SJCRH30 (cell line): ENCODE data around the gene CETN1. TPM values are rescaled to one million over a fixed set of nuclear protein-coding genes. Genes with fewer than 3 reads are reported as not detected.

Experiments
- DNase-seq, 2 experiments: peaks; one replicate each; pipeline ENCODE4 v3.0.0-alpha.2; 2015 to 2020
- H3K27ac ChIP-seq: fragments of 250-450 bp; sonication (Bioruptor Pico); 2 replicates; pipeline ENCODE4 v1.5.1; 2020; ENCODE audit warnings: mild to moderate bottlenecking, moderate library complexity
- H3K27me3 ChIP-seq: fragments of 250-450 bp; sonication (Bioruptor Pico); 2 replicates; pipeline ENCODE4 v1.5.1; 2020; ENCODE audit warnings: mild to moderate bottlenecking, moderate library complexity
- H3K36me3 ChIP-seq: fragments of 250-450 bp; sonication (Bioruptor Pico); 2 replicates; pipeline ENCODE4 v1.5.1; 2020; ENCODE audit warnings: mild to moderate bottlenecking, moderate library complexity
- H3K4me1 ChIP-seq: fragments of 250-450 bp; sonication (Bioruptor Pico); 2 replicates; pipeline ENCODE4 v1.5.1; 2020; ENCODE audit warnings: mild to moderate bottlenecking, moderate library complexity
- H3K4me3 ChIP-seq: fragments of 250-450 bp; sonication (Bioruptor Pico); 2 replicates; pipeline ENCODE4 v1.5.1; 2020; ENCODE audit warnings: mild to moderate bottlenecking, moderate library complexity
- H3K9me3 ChIP-seq: fragments of 250-450 bp; sonication (Bioruptor Pico); replicated peaks from 2 replicates; pipeline ENCODE4 v1.5.1; 2020; ENCODE audit warnings: mild to moderate bottlenecking, moderate library complexity
- total RNA-seq: library from RNA; depleted of rRNA; stranded (reverse); fragments of >200 nt; shearing (Covaris generic); gene quantifications from 2 replicates; pipeline ENCODE4 v1.2.3, GENCODE V29; 2014

The CETN1 gene
- total RNA-seq, 1 experiment from 2014 or later, result not detected

DNA sequence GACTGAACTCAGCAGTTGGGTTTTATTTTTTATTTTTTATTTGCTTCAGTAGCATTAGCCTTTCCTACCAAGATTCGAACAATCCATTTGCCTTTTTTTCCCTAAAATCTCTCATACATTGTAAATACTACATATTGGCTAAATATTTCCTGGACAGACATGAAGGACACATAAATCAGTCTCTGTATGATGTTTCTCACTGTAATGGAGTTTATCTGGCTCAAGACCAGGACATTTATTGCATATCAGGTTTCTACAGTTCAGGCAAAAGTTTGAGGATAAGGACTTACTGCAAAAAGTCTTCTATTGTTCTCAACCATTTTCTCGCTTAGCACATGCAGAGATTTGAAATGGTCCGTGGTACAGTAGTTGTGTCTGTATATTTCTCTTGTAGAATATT is 19.9 kb downstream of the CETN1 start:
- Histone ChIP-seq H3K9me3 (no peaks in the 10 kb centered on the region), H3K27me3 (no peaks in the 10 kb centered on the region), H3K36me3 (no peaks in the 10 kb centered on the region), H3K27ac (no peak overlapping the region), H3K4me3 (no peak overlapping the region), H3K4me1 (no peaks in the 10 kb centered on the region)
- DNase-seq, result peak in 1 of 2 experiments; percentile 19

DNA sequence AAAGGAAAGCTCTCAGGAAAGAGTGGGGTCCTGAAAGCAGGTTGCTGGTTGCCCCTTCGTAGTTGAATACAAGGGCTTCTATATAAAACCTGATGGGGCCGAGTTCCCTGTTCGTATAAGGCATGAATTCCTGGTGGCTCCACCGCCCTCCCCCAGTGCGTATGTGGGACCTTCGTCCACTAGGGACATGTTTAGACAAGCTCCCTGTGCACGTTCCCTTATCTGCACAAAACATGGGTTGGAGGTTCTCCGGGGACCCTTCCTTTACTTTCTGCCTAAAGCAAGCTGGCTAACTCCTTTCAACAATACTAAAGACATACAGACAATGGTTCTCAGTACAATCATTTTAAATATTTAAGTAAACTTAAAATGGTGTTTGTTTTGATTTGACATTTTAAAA is 24.6 kb downstream of the CETN1 start:
- Histone ChIP-seq H3K9me3 (no peaks in the 10 kb centered on the region), H3K4me3 (no peak overlapping the region), H3K27ac (no peak overlapping the region), H3K4me1 (no peaks in the 10 kb centered on the region), H3K36me3 (no peaks in the 10 kb centered on the region), H3K27me3 (no peaks in the 10 kb centered on the region)
- DNase-seq, result no peak

DNA sequence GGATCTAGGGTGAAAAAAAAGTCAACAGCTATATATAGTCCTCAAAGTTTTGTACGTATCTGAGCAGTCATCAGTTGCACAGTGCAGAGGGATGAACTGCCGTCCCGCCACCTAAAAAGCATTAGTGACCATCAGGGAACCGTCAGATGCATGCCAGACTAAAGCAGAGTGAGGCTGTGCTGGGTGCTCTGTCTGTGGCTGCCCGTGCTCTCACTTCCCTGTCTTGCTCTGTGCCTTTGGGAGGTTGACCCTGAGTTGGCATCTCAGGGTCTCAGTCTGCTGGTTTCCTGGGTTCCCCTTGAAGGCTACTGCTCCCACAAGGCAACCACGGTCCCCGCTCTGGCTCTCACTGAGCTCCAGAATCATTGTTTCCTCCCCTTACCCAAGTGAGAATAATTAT is 27.8 kb downstream of the CETN1 start:
- no peaks in the 10 kb centered on the region for H3K9me3 ChIP-seq
- no peak overlapping the region for H3K27ac ChIP-seq
- no peaks in the 10 kb centered on the region for H3K4me1 ChIP-seq
- H3K4me3 ChIP-seq, result no peak overlapping the region
- DNase-seq, result no peak
- H3K36me3 ChIP-seq, result no peaks in the 10 kb centered on the region
- no peaks in the 10 kb centered on the region for H3K27me3 ChIP-seq

DNA sequence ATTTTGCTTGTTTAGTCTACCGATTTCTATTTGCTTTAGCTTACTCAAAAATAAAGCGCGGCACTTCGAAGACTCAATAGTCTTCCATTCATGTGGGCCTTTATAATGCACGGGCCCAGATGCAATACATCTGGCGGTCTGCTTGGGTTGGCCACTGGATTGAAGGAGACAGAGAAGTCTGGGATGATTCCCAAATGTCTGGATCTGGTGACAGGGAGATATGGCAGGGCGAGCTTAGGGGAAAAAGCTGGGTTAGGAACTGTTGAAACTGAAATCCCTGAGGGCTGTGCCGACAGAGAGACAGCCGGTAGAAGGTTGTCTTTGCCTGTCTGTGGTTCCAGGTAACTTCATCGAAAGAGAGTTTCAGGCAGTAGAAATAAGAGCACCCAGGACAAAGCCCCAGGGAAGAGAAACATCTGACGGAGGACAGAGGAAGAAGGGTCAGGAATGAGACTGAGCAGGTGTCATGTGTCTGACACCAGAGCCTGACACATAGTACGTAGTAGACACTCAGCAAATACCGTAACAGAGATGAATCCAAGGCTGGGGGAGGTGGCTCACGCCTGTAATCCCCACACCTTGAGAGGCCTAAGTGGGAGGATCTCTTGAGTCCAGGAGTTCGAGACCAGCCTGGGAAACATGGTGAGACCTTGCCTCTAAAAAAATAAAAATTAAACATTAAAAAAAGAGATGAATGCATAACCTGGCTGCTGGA is 30.2 kb downstream of the CETN1 start:
- no peaks in the 10 kb centered on the region for H3K9me3 ChIP-seq
- H3K36me3 ChIP-seq, result no peaks in the 10 kb centered on the region
- no peak overlapping the region for H3K27ac ChIP-seq
- H3K27me3 ChIP-seq, result no peaks in the 10 kb centered on the region
- no peak overlapping the region for H3K4me3 ChIP-seq
- no peaks in the 10 kb centered on the region for H3K4me1 ChIP-seq
- DNase-seq, result no peak

DNA sequence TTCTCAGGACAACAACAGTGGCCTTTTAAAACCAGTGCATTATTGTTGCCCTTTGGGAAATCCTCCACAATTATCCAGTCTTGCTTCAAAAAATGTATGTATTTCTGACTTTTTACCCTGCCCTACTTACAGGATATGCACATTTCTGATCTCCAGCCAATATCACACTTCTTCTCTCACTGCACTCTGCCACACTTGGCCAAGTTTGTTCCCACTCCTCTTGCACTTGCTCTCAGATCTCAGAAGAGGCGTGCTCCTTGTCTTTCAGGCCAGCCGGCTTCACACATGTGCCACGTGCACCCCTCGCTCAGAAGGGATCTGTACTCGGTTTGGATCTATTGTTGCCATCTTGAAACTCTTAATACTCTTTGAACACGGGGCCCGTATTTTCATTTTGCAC is 32.0 kb downstream of the CETN1 start:
- no peaks in the 10 kb centered on the region for H3K4me1 ChIP-seq
- no peak overlapping the region for H3K27ac ChIP-seq

DNA sequence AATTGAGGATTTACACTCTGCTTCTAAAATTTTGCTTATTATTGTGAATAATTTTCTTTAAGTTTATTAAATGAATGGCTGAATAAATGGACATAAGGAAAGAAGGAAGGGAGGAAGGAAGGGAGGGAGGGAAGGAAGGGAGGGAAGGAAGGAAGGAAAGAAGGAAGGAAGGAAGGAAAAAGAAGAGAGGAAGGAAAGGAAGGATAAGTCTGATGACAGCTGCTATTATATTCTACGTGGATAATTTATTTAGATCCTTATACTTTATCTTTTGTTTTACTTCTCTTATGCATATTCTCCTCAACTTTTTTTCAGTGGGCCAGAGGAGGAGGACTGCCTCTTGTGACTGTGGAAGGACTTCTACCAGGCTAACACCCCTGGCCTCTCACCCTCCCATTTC is 34.0 kb downstream of the CETN1 start:
- H3K36me3 ChIP-seq, result no peaks in the 10 kb centered on the region
- no peaks in the 10 kb centered on the region for H3K4me1 ChIP-seq
- no peaks in the 10 kb centered on the region for H3K27me3 ChIP-seq
- no peaks in the 10 kb centered on the region for H3K9me3 ChIP-seq
- H3K27ac ChIP-seq, result no peak overlapping the region
- DNase-seq, result no peak
- no peak overlapping the region for H3K4me3 ChIP-seq

More for the DNA sequence above, 32.0 kb downstream of the CETN1 start:
- Histone ChIP-seq H3K36me3 (no peaks in the 10 kb centered on the region), H3K4me3 (no peak overlapping the region), H3K27me3 (no peaks in the 10 kb centered on the region), H3K9me3 (no peaks in the 10 kb centered on the region)
- no peak for DNase-seq

DNA sequence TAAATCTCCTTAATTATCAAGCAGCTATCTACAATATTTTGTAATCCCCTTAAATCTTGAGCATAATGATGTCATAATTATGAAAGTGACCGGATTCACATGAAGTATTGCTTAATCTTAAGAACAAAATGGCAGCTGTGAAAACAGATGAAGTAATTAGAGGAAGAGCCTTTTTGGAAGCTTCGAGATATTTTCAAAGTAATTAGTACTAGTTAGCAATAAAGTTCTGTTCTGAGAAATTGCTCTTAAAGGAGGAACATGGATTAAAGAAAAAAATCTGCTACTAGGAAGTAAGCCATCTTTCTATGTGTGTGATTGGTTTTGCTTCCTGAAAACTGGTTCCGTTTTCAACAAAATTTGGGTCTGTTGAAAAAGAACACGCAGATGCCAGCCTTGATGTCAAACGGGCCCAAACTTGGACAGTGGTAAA is 34.9 kb downstream of the CETN1 start:
- H3K27me3 ChIP-seq, result no peaks in the 10 kb centered on the region
- H3K4me3 ChIP-seq, result no peak overlapping the region
- no peak for DNase-seq

DNA sequence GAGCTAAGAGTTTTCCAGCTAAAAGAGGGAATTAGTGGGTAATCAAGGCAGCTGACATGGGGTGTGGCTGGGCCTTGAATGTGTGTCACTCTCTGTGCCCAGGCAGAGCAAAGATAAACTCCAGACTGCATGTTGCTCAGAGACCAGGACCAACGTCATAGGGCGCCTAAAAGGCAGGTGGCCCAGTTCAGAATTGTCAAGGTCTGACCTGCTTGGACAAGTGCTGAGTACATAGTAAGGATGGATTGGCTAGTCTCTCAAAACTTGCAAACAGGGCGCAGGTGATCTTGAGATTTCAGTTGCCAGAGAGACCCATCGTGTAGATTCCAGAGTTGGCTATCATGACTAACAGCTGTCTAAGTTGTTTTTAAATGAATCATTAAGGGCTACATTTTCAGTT is 35.6 kb downstream of the CETN1 start:
- Histone ChIP-seq H3K27ac (no peak overlapping the region), H3K9me3 (no peaks in the 10 kb centered on the region), H3K4me3 (no peak overlapping the region), H3K27me3 (no peaks in the 10 kb centered on the region), H3K4me1 (no peaks in the 10 kb centered on the region), H3K36me3 (no peaks in the 10 kb centered on the region)
- DNase-seq, result no peak

More for the DNA sequence above, 34.9 kb downstream of the CETN1 start:
- Histone ChIP-seq H3K27ac (no peak overlapping the region), H3K36me3 (no peaks in the 10 kb centered on the region), H3K4me1 (no peaks in the 10 kb centered on the region), H3K9me3 (no peaks in the 10 kb centered on the region)

DNA sequence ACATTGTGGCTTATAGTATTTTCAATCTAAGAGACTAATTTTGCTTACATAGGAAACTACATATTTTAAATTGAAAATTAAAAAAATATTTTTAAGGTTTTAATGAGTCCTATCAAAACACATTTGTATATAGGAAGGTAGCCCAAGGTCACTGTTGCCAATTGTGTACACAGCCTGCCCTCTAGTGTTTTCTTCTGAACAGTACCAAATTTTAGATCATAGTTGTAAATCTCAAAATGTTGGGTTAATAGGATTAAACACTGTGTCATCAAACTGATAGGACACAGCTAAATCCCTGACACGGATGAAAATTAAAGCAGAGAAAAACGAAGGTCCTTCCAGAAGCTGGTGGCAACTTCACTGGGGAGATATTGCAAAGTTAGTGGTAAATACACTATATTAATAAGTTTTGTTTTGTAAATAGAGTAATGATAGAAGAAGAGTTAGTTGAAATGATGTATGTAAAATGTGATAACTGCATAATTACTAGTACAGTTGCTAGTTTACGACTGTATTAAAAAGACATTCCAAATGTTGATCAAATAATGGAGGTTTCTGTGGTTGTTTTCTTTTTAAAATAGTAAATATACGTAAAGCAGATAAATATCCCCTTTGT is 36.3 kb downstream of the CETN1 start:
- H3K4me1 ChIP-seq, result no peaks in the 10 kb centered on the region
- no peaks in the 10 kb centered on the region for H3K27me3 ChIP-seq
- H3K9me3 ChIP-seq, result no peaks in the 10 kb centered on the region
- H3K4me3 ChIP-seq, result no peak overlapping the region
- no peak overlapping the region for H3K27ac ChIP-seq
- DNase-seq, result peak in 1 of 2 experiments; percentile 47
- no peaks in the 10 kb centered on the region for H3K36me3 ChIP-seq

DNA sequence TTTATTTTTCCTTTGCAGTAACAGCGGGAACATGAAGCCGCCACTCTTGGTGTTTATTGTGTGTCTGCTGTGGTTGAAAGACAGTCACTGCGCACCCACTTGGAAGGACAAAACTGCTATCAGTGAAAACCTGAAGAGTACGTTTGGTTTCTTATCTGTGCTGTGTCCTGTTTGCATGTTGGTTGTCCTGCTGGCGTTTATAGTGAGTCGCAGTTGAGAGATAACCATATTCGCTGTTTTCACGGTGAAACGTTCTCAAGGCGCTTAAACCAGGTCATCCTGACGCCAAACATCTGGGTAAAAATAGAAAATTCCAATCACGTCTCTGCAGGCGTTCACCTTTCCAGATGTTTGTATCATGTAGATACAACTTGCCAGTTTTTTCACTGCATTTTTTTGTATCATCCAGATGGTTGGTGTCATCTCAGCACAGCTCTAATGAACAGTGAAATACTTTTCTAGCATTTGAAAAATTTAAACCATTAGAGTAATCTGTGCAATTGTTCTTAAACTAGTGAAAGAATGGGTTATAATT is 37.9 kb downstream of the CETN1 start:
- Histone ChIP-seq H3K4me3 (no peak overlapping the region), H3K27ac (no peak overlapping the region), H3K36me3 (no peaks in the 10 kb centered on the region), H3K27me3 (no peaks in the 10 kb centered on the region), H3K9me3 (no peaks in the 10 kb centered on the region), H3K4me1 (no peaks in the 10 kb centered on the region)
- DNase-seq, result no peak

DNA sequence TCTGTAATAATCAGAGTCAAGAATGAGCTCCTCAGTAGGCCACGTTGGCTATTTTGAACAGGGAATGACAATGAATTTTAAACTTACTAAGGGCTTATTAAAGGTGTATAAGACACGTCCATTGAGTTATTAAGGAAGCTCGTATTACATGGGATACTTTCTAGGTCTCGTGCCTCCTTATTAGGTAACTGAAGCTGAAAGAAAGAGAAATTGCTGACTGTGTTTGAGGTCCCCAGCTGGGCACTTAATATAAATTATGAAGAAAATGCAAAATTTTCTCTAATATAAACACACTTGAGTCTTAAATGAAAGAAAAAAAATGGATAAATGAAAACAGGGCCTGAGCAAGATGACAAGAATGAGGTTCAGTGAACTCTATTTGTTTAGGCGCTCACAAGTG is 38.4 kb downstream of the CETN1 start:
- H3K27ac ChIP-seq, result no peak overlapping the region
- DNase-seq, result no peak
- no peaks in the 10 kb centered on the region for H3K9me3 ChIP-seq
- H3K4me3 ChIP-seq, result no peak overlapping the region
- H3K4me1 ChIP-seq, result no peaks in the 10 kb centered on the region
- no peaks in the 10 kb centered on the region for H3K27me3 ChIP-seq
- H3K36me3 ChIP-seq, result no peaks in the 10 kb centered on the region

DNA sequence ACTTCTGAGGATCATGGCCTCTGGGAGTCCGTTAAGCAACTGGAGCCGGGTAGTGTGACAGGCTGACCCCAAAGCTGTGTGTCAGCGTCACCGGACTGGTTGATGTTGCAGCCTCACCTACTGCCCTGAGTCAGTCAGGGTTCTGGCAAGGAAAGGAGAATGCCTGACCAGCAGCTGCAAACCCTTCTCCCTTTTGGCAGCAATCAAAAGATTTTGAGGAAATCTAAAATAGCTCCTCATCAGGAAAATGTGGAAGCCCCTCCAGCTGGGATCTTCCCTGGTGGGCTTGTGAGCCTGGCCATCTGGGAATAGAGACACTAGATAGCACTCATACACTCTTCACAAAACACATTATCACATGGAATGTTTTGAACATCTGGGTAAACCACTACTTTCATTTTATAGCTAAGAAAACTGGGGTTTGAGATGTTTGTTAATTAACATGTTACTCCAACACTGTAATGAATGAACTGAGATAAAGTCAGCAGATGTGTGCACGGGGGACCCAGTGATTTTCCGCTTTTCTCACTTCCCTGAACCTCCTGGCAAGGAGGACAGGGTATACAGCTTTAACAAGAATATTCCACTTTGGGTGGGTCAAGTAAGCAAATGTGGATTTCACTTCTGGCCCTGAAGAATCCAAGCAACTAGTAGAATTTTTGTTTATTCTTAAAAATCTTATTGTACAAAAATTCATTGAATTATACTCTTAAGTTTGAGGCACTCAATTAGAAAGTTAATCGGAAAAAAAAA is 41.3 kb downstream of the CETN1 start:
- no peaks in the 10 kb centered on the region for H3K9me3 ChIP-seq
- no peak overlapping the region for H3K27ac ChIP-seq
- DNase-seq, result peak in 1 of 2 experiments; percentile 20
- no peak overlapping the region for H3K4me3 ChIP-seq
- H3K27me3 ChIP-seq, result no peaks in the 10 kb centered on the region
- H3K4me1 ChIP-seq, result no peaks in the 10 kb centered on the region
- no peaks in the 10 kb centered on the region for H3K36me3 ChIP-seq

DNA sequence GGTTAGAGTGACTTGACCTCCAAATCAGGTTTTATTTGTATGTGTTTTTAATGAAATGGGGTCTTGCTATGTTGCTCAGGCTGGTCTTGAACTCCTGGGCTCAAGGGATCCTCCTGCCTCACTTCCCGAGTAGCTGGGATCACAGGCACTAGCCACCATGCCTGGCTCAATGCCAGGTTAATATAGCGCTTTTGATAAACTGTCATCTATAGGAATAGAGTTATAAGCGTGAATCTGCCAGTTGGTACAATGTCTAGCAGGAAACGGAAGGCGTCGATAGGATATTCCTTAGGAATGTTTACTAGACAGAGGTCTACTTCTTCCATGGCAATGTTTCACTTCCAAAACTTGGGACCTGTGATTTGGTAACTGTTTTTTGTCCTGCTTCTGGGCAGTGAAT is 42.1 kb downstream of the CETN1 start:
- Histone ChIP-seq H3K27ac (no peak overlapping the region), H3K27me3 (no peaks in the 10 kb centered on the region), H3K36me3 (no peaks in the 10 kb centered on the region), H3K4me3 (no peak overlapping the region), H3K4me1 (no peaks in the 10 kb centered on the region), H3K9me3 (no peaks in the 10 kb centered on the region)
- no peak for DNase-seq

DNA sequence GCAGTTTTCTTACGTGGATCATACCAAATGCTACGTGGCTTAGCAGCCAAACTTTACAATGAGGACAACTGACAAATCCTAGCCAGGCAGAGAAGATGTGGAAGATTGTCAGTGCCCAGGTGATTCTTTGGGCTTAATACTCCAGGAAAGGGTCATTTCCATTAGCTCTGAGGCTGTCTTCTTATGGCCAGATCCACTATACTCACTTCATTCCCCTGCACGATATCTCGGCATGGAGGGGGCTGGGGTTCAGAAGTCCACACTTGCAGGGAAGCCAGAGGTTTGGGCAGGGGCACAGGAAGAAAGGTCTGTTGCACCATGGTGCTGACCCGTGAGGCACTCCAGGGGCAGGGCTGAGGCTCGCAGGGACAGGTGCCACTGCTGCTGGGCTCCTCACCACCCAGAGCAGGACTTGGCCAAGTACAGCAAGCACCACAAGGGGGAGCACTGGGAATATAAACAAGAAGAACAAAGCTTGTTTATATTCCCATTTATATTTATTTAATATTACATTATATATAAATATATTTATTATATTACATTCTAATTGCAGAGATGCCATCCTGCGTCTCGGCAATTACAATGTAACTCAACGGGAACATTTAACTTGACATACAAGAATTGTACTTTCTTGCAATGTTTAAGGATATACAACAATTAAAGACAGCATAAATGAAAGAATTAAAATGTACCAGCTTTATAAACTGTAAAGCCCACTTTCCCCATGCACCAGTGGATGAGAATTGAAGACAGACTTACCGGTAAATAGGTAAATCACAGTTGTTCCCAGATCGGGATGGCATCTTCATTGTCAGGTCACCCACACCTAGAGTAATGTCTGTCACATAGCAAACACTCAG is 43.8 kb downstream of the CETN1 start:
- H3K36me3 ChIP-seq, result no peaks in the 10 kb centered on the region
- DNase-seq, result peak; percentile 68 to 74
- H3K4me1 ChIP-seq, result no peaks in the 10 kb centered on the region
- no peaks in the 10 kb centered on the region for H3K9me3 ChIP-seq
- no peaks in the 10 kb centered on the region for H3K27me3 ChIP-seq
- no peak overlapping the region for H3K4me3 ChIP-seq
- no peak overlapping the region for H3K27ac ChIP-seq
